ENCODE data around the gene RNASE8. TPM values are rescaled to one million over a fixed set of nuclear protein-coding genes. Genes with fewer than 3 reads are reported as not detected.

The RNASE8 gene
- polyA plus RNA-seq, 1 donor from 2014 or later, result not detected

- Histone ChIP-seq H3K4me2 (ENCODE audit: low read length) (no peak overlapping the region), H3K9ac (ENCODE audit: low read length) (no peak overlapping the region), H3K4me3 (ENCODE audit: low read length) (no peak overlapping the region), H3K9me3 (ENCODE audit: low read length) (no peaks in the 10 kb centered on the region), H3K27me3 (ENCODE audit: insufficient read depth, low read depth, low read length) (no peaks in the 10 kb centered on the region), H2AFZ (ENCODE audit: low read depth, low read length) (no peak overlapping the region), H3F3A (ENCODE audit: insufficient read depth, low read length, poor library complexity, severe bottlenecking) (peaks cover 22% of the 10 kb centered on the region), H3K79me2 (replicated peaks; ENCODE audit: insufficient read depth, low read length) (no peaks in the 10 kb centered on the region), H3K27ac (ENCODE audit: low read length) (no peak overlapping the region), H3K9me2 (ENCODE audit: insufficient read depth, low read length) (no peaks in the 10 kb centered on the region), H4K20me1 (ENCODE audit: insufficient read depth) (no peaks in the 10 kb centered on the region), H3K36me3 (ENCODE audit: insufficient read depth, low read length) (peaks cover 8% of the 10 kb centered on the region)
- TF ChIP-seq POLR2AphosphoS5 (IDR thresholded peaks at IDR 0.05), result no peak
- no peak for TF ChIP-seq SMC3 (conservative IDR thresholded peaks at IDR 0.05; ENCODE audit: poor library complexity)
- TF ChIP-seq CTCF (IDR thresholded peaks at IDR 0.05; ENCODE audit: poor library complexity, severe bottlenecking), result no peak
- TF ChIP-seq REST (IDR thresholded peaks at IDR 0.05; ENCODE audit: borderline replicate concordance), result no peak
- no peak for TF ChIP-seq TAF1 (IDR thresholded peaks at IDR 0.05; ENCODE audit: low read depth)
- TF ChIP-seq MXI1 (conservative IDR thresholded peaks at IDR 0.05; ENCODE audit: poor library complexity, severe bottlenecking), result no peak
- no peak for TF ChIP-seq RAD21 (conservative IDR thresholded peaks at IDR 0.05)
- TF ChIP-seq EZH2 (IDR thresholded peaks at IDR 0.05; ENCODE audit: borderline replicate concordance, insufficient read depth, low read length, poor library complexity, severe bottlenecking), result no peak
- no peak for TF ChIP-seq EP300 (conservative IDR thresholded peaks at IDR 0.05; ENCODE audit: poor library complexity, severe bottlenecking)
Observed at GRCh38 chr14:21083565-21084325, 26.1 kb downstream of the RNASE8 start.

DNA sequence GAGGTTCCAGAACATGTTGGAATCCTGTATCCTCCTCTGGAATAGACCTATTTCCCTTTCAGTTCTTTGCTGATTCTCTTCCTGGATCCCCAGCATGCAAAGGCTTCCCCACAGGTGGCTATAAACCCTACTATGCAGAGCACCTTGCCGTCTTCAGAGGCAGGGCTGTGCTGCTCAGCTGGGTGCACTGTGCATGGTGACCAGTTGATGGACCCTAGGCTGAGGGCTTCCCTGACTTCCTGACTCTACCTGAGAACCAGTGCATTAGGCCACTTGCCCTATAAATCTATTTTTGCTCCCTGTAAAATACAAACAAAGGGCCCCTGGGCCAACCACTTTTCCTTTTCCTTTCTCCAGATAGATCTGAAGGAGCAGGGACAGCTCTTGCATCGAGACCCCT, 26.8 kb downstream of the RNASE8 start:
- no peak overlapping the region for H3K4me2 ChIP-seq (ENCODE audit: low read length)
- TF ChIP-seq EZH2 (IDR thresholded peaks at IDR 0.05; ENCODE audit: borderline replicate concordance, insufficient read depth, low read length, poor library complexity, severe bottlenecking) (no peak), TAF1 (IDR thresholded peaks at IDR 0.05; ENCODE audit: low read depth) (no peak), MXI1 (conservative IDR thresholded peaks at IDR 0.05; ENCODE audit: poor library complexity, severe bottlenecking) (no peak)
- H3K4me3 ChIP-seq (ENCODE audit: low read length), result no peak overlapping the region
- no peak overlapping the region for H3K27ac ChIP-seq (ENCODE audit: low read length)
- no peak overlapping the region for H3K9ac ChIP-seq (ENCODE audit: low read length)
- no peaks in the 10 kb centered on the region for H3K9me3 ChIP-seq (ENCODE audit: low read length)
- peaks cover 8% of the 10 kb centered on the region for H3K36me3 ChIP-seq (ENCODE audit: insufficient read depth, low read length)
- peaks cover 22% of the 10 kb centered on the region for H3F3A ChIP-seq (ENCODE audit: insufficient read depth, low read length, poor library complexity, severe bottlenecking)
- H3K27me3 ChIP-seq (ENCODE audit: insufficient read depth, low read depth, low read length), result no peaks in the 10 kb centered on the region
- H3K9me2 ChIP-seq (ENCODE audit: insufficient read depth, low read length), result no peaks in the 10 kb centered on the region
- no peaks in the 10 kb centered on the region for H3K79me2 ChIP-seq (replicated peaks; ENCODE audit: insufficient read depth, low read length)
- H2AFZ ChIP-seq (ENCODE audit: low read depth, low read length), result no peak overlapping the region
- no peaks in the 10 kb centered on the region for H4K20me1 ChIP-seq (ENCODE audit: insufficient read depth)
